ENCODE data around the gene ABCC1.
A peak's percentile ranks its signal among the peaks of the same experiment; 100 is the strongest.

Gene ABCC1

GRCh38 chr16:15993946-15994665 lies 44.7 kb downstream of the ABCC1 start:
- DNase-seq (ENCODE audit: low read depth) = no peak

DNA sequence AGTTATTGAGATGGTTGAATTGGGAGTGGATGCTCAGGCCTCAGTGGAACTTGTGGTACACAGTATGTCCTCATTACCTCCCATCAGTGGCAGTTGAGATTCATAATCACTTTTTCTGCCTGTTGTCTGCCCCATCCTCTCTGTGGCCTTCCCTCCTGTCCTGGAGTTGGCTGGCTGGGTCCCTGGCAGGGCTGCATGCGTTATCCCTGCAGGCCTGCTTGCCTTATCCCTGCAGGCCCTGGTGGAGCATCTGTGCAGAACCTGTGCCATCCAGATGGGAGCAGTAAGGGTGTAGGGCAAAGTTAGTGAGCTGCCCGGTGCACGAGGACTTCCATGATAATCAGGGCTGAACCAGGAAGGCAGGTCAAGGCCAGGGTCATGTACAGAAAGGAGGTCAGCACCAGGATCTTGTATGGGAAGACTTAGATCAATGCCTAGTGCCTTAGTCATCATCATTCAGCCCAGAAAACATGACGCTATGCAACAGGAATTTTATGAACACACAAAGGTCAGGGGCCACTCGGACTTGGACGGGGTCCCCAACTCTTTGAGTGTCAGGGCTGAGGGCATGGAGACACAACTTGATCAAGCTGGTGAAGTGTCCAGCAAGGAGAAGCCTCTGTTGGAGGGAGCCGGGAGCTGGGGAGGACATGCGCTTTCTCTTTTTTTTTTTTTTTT lies 47.2 kb downstream of the ABCC1 start:
- peak; percentile 95 for DNase-seq (ENCODE audit: low read depth)

- DNase-seq (ENCODE audit: low read depth) = no peak
These were observed 51.3 kb downstream of the ABCC1 start for GRCh38 chr16:16000685-16001084.

- no peak for DNase-seq (ENCODE audit: low read depth)
These were observed 52.3 kb downstream of the ABCC1 start for GRCh38 chr16:16001596-16002255.

GRCh38 chr16:16003719-16004313 lies 54.4 kb downstream of the ABCC1 start:
- DNase-seq (ENCODE audit: low read depth) = no peak

DNA sequence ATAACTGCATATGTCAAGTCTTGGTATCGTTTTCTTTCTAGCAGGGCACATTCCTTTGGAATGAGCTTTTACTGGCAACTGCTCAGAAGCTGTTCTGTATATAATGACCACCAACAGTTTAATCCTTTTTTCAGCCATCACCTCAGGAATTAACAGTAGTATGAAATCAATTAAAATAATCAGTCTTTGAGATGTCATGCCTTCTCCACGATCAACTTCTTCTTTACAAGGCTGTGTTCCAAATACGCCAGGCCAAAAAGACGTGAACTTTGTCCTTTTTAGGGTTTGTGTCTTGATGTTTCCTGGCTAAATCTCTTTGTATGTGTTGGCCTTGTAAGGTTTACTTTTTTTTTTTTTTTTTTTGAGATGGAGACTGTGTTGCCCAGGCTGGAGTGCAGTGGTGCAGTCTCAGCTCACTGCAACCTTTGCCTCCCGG lies 54.9 kb downstream of the ABCC1 start:
- peak; percentile 82 for DNase-seq (ENCODE audit: low read depth)

- no peak for DNase-seq (ENCODE audit: low read depth)
These were observed 56.3 kb downstream of the ABCC1 start for GRCh38 chr16:16005721-16006120.

DNA sequence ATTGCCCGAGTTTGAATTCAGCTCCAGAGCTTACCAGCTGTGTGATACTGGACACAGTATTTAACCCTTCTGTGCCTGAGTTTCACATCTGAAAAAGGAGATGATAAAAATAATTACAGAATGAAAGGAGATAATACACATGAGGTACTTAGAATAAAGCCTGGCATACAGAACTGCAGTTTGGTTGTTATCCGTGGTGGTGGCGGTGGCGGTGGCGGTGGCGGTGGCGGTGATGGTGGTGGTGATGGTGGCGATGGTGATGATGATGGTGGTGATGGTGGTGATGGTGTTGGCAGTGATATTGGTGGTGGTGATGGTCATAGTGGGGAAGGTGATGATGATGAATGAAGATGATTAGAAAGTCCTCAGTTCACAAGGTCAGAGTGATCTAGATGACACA lies 57.2 kb downstream of the ABCC1 start:
- DNase-seq (ENCODE audit: low read depth) = no peak

- no peak for DNase-seq (ENCODE audit: low read depth)
These were observed 58.3 kb downstream of the ABCC1 start for GRCh38 chr16:16007743-16008111.

- no peak for DNase-seq (ENCODE audit: low read depth)
These were observed 59.2 kb downstream of the ABCC1 start for GRCh38 chr16:16008666-16009065.

DNA sequence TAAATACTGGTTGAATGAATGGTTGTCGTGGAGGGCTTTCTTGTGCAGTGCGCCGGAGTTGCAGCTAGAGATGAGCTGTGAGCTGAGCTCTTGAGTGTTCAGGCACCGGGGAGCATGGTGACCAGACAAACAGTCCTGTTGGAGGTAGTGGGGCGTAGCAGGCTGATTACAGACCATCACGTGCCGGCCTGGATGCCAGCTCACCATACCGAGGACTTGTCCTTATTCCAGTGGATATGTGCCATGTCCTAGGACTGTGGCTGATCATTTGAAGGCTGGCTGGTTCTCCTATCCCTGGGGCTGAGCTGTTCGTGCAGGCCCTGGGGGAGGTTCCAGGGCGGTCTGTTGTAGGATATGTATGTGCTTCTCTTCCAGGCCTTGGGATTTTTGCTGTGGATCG lies 60.0 kb downstream of the ABCC1 start:
- DNase-seq (ENCODE audit: low read depth) = no peak

DNA sequence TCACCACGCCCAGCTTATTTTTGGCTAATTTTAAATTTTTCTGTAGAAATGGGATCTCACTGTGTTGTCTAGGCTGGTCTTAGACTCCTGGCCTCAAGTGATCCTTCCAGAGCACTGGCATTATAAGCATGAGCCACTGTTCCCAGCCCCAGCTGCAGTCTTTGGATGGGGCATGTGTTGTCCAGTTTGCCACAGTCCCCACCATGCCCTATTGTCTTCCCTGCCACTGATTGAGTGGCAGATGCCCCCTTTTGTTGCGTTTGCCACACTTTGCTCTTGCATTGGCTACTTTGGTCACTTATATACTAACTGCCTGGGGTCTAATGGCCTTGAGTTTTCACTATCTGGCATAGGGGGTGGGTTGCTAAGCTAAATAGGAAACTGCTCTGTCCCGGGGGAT lies 60.8 kb downstream of the ABCC1 start:
- DNase-seq (ENCODE audit: low read depth) = no peak

DNA sequence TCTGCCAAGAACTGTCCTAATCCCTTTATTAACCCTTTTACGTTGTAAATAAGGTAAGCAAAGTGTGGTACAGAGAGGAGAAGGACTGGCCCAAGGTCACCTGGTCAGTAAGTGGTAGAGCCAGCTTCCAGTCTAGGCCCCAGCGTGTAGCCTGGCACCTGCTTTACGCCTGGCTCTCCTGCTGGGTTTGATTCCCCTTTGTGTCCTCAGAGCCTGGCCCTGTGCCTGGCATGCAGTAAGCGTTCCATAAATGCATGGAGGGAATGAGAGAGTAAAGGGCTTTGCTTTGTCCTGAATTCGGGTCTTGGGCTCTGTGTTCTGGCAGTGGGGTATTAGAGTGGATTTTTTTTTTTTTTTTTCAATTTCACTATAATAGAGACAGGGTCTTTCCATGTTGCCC lies 62.7 kb downstream of the ABCC1 start:
- no peak for DNase-seq (ENCODE audit: low read depth)

- no peak for DNase-seq (ENCODE audit: low read depth)
These were observed 64.4 kb downstream of the ABCC1 start for GRCh38 chr16:16013812-16014211.

DNA sequence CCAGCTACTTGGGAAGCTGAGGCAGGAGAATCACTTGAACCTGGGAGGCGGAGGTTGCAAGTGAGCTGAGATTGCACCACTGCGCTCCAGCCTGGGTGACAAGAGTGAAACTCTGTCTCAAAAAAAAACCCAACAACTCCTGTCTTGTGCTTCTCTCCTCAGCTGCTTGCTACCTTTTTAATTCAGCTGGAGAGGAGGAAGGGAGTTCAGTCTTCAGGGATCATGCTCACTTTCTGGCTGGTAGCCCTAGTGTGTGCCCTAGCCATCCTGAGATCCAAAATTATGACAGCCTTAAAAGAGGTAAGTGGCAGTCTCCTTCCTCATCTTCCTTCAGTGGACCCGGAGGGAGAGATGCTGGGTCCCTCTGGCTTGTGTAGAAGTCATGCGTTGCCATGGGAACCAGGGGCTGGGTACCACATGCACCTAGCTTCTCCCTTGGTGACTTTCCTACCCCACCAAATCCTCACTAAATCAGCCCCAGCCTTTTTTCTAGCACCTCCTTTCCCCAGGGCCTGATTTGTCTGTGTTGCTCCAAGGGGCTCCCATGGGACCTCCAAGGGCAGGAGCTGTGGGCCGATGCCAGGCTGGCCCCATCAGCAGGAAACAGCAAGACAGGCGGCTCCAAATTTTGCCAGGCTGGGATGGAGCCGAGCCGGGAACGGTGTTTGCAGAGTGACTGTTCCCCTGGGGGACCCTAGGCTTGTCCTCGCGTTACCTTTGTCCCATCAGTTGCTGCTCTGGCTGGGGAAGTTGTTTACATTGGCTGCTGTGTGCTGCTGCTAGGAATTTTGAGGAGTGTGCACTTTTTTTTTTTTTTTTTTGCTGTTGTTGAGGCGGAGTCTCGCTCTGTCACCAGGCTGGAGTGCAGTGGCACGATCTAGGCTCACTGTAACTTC lies 65.2 kb downstream of the ABCC1 start:
- DNase-seq (ENCODE audit: low read depth) = no peak

DNA sequence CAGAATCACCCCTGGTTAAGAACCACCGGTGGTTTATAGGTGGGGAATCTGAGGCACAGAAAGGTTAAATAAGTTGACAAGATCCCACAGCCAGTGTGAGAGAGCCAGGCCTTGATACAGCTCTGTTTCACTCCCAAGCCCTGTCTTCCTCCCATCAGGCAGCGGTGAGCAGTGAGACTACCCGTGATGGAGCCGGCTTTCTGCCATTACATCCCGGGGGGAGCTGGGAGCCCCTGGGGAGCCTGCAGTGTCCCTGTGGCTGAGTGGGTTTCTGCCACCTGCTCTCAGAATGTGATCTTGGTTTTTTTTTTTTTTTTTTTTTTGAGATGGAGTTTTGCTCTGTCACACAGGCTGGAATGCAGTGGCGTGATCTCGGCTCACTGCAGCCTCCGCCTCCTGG lies 66.4 kb downstream of the ABCC1 start:
- DNase-seq (ENCODE audit: low read depth) = no peak

DNA sequence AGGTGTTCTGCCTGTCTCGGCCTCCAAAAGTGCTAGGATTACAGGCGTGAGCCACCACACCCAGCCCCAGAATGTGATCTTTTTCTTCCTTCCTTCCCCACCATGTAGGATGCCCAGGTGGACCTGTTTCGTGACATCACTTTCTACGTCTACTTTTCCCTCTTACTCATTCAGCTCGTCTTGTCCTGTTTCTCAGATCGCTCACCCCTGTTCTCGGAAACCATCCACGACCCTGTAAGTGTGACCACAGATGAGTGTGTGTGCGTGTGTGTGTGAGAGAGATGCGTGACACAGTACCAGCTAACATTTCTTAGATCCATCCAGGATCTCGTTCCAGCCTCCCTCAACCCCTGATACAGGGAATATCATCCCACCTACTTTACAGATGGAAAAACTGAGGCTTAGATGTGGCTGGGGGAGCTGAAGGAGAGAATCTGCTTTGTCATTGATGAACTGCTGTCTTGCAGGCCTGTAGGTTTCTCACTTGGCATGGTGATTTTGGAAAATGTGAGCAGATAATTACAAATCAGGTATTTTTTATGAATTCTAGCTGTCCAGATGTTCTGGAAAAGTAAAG lies 67.1 kb downstream of the ABCC1 start:
- no peak for DNase-seq (ENCODE audit: low read depth)

- no peak for DNase-seq (ENCODE audit: low read depth)
These were observed 68.4 kb downstream of the ABCC1 start for GRCh38 chr16:16017812-16018211.

- DNase-seq (ENCODE audit: low read depth) = no peak
These were observed 69.3 kb downstream of the ABCC1 start for GRCh38 chr16:16018705-16019104.

DNA sequence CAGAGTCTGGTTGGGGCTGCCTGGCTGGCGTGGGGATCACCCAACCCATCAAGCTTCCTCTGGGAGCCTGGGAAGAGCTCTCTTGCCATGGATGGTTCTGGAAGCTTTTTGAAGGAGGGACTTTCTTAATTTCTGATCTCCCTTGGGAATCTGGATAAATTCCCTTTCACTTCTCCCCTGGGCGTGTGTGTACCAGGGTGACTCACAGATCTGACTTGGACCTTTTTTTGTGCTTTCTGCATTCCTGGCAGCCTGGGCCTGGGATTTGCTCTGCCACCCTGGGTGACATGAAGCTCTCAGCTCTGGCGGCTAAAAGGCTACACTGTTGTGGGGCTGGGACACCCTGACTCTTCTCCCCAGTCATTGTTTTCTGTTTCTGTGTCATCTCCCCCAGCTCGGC lies 70.1 kb downstream of the ABCC1 start:
- DNase-seq (ENCODE audit: low read depth) = no peak

GRCh38 chr16:16020291-16020690 lies 70.9 kb downstream of the ABCC1 start:
- no peak for DNase-seq (ENCODE audit: low read depth)

GRCh38 chr16:16021020-16021419 lies 71.6 kb downstream of the ABCC1 start:
- no peak for DNase-seq (ENCODE audit: low read depth)
